ENCODE measurements around the gene DNAJC16. TPM values are rescaled to one million over a fixed set of nuclear protein-coding genes. Genes with fewer than 3 reads are reported as not detected.

The DNAJC16 gene
- total and polyA plus RNA-seq, 9 of the 15 experiments (the other 6 are each of a cell fraction or from before 2014, with no cell fraction given): 6.9 to 16.8 (median 12.8) TPM

DNA sequence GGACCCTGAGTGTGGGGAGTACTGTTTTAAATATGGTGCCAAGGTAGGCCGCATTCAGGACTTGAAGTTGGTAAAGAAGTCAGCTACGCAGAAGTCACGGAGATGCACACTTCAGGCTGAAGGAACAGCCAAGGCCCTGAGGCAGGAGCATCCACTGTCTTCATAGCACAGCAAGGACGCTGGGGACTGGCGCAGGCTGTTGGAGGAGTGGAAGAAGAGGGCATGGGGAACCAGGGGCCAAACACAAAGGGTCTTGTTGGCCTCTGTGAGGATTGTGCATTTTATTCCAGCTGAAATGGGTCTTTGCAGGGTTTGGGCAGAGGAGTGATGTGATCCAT lies 16.6 kb downstream of the DNAJC16 start (continued):
- TF ChIP-seq, protein P1, sequence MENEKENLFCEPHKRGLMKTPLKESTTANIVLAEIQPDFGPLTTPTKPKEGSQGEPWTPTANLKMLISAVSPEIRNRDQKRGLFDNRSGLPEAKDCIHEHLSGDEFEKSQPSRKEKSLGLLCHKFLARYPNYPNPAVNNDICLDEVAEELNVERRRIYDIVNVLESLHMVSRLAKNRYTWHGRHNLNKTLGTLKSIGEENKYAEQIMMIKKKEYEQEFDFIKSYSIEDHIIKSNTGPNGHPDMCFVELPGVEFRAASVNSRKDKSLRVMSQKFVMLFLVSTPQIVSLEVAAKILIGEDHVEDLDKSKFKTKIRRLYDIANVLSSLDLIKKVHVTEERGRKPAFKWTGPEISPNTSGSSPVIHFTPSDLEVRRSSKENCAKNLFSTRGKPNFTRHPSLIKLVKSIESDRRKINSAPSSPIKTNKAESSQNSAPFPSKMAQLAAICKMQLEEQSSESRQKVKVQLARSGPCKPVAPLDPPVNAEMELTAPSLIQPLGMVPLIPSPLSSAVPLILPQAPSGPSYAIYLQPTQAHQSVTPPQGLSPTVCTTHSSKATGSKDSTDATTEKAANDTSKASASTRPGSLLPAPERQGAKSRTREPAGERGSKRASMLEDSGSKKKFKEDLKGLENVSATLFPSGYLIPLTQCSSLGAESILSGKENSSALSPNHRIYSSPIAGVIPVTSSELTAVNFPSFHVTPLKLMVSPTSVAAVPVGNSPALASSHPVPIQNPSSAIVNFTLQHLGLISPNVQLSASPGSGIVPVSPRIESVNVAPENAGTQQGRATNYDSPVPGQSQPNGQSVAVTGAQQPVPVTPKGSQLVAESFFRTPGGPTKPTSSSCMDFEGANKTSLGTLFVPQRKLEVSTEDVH (IDR thresholded peaks at IDR 0.05; ENCODE audit: low read depth, partially characterized antibody): no peak
- TF ChIP-seq FOSL1 (tag; conservative IDR thresholded peaks at IDR 0.05) (no peak), TFAM (CRISPR knock-in tag; conservative IDR thresholded peaks at IDR 0.05) (no peak), BDP1 (IDR thresholded peaks at IDR 0.05; ENCODE audit: insufficient read depth, insufficient read length) (no peak), SETDB1 (IDR thresholded peaks at IDR 0.05; ENCODE audit: low read length) (no peak), ZNF77 (CRISPR knock-in tag; IDR thresholded peaks at IDR 0.05) (no peak), MTA1 (IDR thresholded peaks at IDR 0.05; ENCODE audit: borderline replicate concordance) (no peak), ZNF444 (CRISPR knock-in tag; IDR thresholded peaks at IDR 0.05) (no peak), ZSCAN32 (CRISPR knock-in tag; IDR thresholded peaks at IDR 0.05) (no peak)
- TF ChIP-seq, protein P2, sequence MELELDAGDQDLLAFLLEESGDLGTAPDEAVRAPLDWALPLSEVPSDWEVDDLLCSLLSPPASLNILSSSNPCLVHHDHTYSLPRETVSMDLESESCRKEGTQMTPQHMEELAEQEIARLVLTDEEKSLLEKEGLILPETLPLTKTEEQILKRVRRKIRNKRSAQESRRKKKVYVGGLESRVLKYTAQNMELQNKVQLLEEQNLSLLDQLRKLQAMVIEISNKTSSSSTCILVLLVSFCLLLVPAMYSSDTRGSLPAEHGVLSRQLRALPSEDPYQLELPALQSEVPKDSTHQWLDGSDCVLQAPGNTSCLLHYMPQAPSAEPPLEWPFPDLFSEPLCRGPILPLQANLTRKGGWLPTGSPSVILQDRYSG (tag; conservative IDR thresholded peaks at IDR 0.05; ENCODE audit: low read depth): peak; percentile 54; the same call in 1 of the 2 replicates
- TF ChIP-seq, protein P3, sequence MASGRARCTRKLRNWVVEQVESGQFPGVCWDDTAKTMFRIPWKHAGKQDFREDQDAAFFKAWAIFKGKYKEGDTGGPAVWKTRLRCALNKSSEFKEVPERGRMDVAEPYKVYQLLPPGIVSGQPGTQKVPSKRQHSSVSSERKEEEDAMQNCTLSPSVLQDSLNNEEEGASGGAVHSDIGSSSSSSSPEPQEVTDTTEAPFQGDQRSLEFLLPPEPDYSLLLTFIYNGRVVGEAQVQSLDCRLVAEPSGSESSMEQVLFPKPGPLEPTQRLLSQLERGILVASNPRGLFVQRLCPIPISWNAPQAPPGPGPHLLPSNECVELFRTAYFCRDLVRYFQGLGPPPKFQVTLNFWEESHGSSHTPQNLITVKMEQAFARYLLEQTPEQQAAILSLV (tag; IDR thresholded peaks at IDR 0.05): no peak
- TF ChIP-seq, protein P4, sequence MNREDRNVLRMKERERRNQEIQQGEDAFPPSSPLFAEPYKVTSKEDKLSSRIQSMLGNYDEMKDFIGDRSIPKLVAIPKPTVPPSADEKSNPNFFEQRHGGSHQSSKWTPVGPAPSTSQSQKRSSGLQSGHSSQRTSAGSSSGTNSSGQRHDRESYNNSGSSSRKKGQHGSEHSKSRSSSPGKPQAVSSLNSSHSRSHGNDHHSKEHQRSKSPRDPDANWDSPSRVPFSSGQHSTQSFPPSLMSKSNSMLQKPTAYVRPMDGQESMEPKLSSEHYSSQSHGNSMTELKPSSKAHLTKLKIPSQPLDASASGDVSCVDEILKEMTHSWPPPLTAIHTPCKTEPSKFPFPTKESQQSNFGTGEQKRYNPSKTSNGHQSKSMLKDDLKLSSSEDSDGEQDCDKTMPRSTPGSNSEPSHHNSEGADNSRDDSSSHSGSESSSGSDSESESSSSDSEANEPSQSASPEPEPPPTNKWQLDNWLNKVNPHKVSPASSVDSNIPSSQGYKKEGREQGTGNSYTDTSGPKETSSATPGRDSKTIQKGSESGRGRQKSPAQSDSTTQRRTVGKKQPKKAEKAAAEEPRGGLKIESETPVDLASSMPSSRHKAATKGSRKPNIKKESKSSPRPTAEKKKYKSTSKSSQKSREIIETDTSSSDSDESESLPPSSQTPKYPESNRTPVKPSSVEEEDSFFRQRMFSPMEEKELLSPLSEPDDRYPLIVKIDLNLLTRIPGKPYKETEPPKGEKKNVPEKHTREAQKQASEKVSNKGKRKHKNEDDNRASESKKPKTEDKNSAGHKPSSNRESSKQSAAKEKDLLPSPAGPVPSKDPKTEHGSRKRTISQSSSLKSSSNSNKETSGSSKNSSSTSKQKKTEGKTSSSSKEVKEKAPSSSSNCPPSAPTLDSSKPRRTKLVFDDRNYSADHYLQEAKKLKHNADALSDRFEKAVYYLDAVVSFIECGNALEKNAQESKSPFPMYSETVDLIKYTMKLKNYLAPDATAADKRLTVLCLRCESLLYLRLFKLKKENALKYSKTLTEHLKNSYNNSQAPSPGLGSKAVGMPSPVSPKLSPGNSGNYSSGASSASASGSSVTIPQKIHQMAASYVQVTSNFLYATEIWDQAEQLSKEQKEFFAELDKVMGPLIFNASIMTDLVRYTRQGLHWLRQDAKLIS (CRISPR knock-in tag; IDR thresholded peaks at IDR 0.05): no peak

Measured in K562 (cell line).